ENCODE results near the gene TMEM204. TPM values are rescaled to one million over a fixed set of nuclear protein-coding genes. Genes with fewer than 3 reads are reported as not detected.

The TMEM204 gene
- total RNA-seq, 1 donor from 2014 or later = 27.1 TPM

GRCh38 chr16:1511662-1512569, 21.6 kb upstream of the TMEM204 start:
- no peak for DNase-seq

GRCh38 chr16:1512774-1513173, 20.7 kb upstream of the TMEM204 start:
- DNase-seq = no peak
- Histone ChIP-seq H3K4me1 (peaks cover 44% of the 10 kb centered on the region), H3K9me3 (replicated peaks) (peaks cover 12% of the 10 kb centered on the region), H3K27ac (replicated peaks) (peak overlapping the region; percentile 65), H3K36me3 (peaks cover 5% of the 10 kb centered on the region), H3K4me3 (peak overlapping the region; percentile 12), H3K27me3 (ENCODE audit: low read depth) (no peaks in the 10 kb centered on the region)
- TF ChIP-seq CTCF (IDR thresholded peaks at IDR 0.05; ENCODE audit: borderline replicate concordance) = no peak
- intact Hi-C loops (cut with micrococcal nuclease) = no loop called here

More at GRCh38 chr16:1511662-1512569, 21.6 kb upstream of the TMEM204 start:
- H3K36me3 ChIP-seq = peaks cover 10% of the 10 kb centered on the region
- H3K27ac ChIP-seq (replicated peaks) = peak overlapping the region; percentile 97
- peak overlapping the region; percentile 12 for H3K4me3 ChIP-seq
- peaks cover 44% of the 10 kb centered on the region for H3K4me1 ChIP-seq
- peaks cover 12% of the 10 kb centered on the region for H3K9me3 ChIP-seq (replicated peaks)
- H3K27me3 ChIP-seq (ENCODE audit: low read depth) = no peaks in the 10 kb centered on the region
- TF ChIP-seq CTCF (IDR thresholded peaks at IDR 0.05; ENCODE audit: borderline replicate concordance) = no peak
- intact Hi-C loops (cut with micrococcal nuclease) = no loop called here

GRCh38 chr16:1514507-1514906, 19.0 kb upstream of the TMEM204 start:
- Histone ChIP-seq H3K4me3 (no peak overlapping the region), H3K36me3 (peaks cover 7% of the 10 kb centered on the region), H3K4me1 (peaks cover 31% of the 10 kb centered on the region)

GRCh38 chr16:1518626-1519135, 14.8 kb upstream of the TMEM204 start:
- peaks cover 26% of the 10 kb centered on the region for H3K36me3 ChIP-seq
- no peak for DNase-seq
- H3K27ac ChIP-seq (replicated peaks) = no peak overlapping the region
- H3K4me3 ChIP-seq = no peak overlapping the region
- no peaks in the 10 kb centered on the region for H3K4me1 ChIP-seq
- peaks cover 12% of the 10 kb centered on the region for H3K9me3 ChIP-seq (replicated peaks)
- intact Hi-C loops (cut with micrococcal nuclease) = no loop called here
- no peak for TF ChIP-seq CTCF (IDR thresholded peaks at IDR 0.05; ENCODE audit: borderline replicate concordance)
- H3K27me3 ChIP-seq (ENCODE audit: low read depth) = no peaks in the 10 kb centered on the region

More at GRCh38 chr16:1514507-1514906, 19.0 kb upstream of the TMEM204 start:
- no peak for DNase-seq
- TF ChIP-seq CTCF (IDR thresholded peaks at IDR 0.05; ENCODE audit: borderline replicate concordance) = no peak
- intact Hi-C loops (cut with micrococcal nuclease) = no loop called here
- Histone ChIP-seq H3K9me3 (replicated peaks) (peaks cover 12% of the 10 kb centered on the region), H3K27ac (replicated peaks) (no peak overlapping the region), H3K27me3 (ENCODE audit: low read depth) (no peaks in the 10 kb centered on the region)

GRCh38 chr16:1519831-1520230, 13.6 kb upstream of the TMEM204 start:
- Histone ChIP-seq H3K4me1 (no peaks in the 10 kb centered on the region), H3K4me3 (no peak overlapping the region), H3K27ac (replicated peaks) (no peak overlapping the region), H3K9me3 (replicated peaks) (peaks cover 4% of the 10 kb centered on the region), H3K27me3 (ENCODE audit: low read depth) (no peaks in the 10 kb centered on the region), H3K36me3 (peaks cover 22% of the 10 kb centered on the region)
- no peak for DNase-seq
- intact Hi-C loops (cut with micrococcal nuclease) = no loop called here
- TF ChIP-seq CTCF (IDR thresholded peaks at IDR 0.05; ENCODE audit: borderline replicate concordance) = no peak

Measured in left ventricle myocardium inferior (tissue), 1 donor.